ENCODE data around the gene PRDM2.

The PRDM2 gene

GRCh38 chr1:13804240-13804633 lies 104.2 kb downstream of the PRDM2 start:
- ChIA-PET CTCF (interaction anchor here (0.6 kb wide), 3 partner anchors 50 to 256 kb away, joined by 3 read pairs; no protein-coding TSS in a partner anchor), POLR2A (no interaction called here)
- TF ChIP-seq ARNT (IDR thresholded peaks at IDR 0.05) = no peak
- TF ChIP-seq TARDBP (IDR thresholded peaks at IDR 0.05) = no peak
- TF ChIP-seq FOXA1 (IDR thresholded peaks at IDR 0.05) = no peak
- no peak for TF ChIP-seq FOXM1 (IDR thresholded peaks at IDR 0.05; ENCODE audit: borderline replicate concordance)
- TF ChIP-seq HDGF (IDR thresholded peaks at IDR 0.05; ENCODE audit: borderline replicate concordance) = no peak
- TF ChIP-seq LEF1 (IDR thresholded peaks at IDR 0.05; ENCODE audit: borderline replicate concordance) = no peak
- no peak for TF ChIP-seq PKNOX1 (IDR thresholded peaks at IDR 0.05)
- no peak for TF ChIP-seq NFRKB (IDR thresholded peaks at IDR 0.05)
- DNase-seq (ENCODE audit: extremely low spot score) = no peak

GRCh38 chr1:13805431-13805830 lies 105.4 kb downstream of the PRDM2 start:
- DNase-seq (ENCODE audit: extremely low spot score) = no peak
- CTCF ChIA-PET = interaction anchor here (0.7 kb wide), 1 partner anchor 160 kb away, joined by 3 read pairs; no protein-coding TSS in a partner anchor
- no peak for TF ChIP-seq ELF4 (IDR thresholded peaks at IDR 0.05)
- TF ChIP-seq BHLHE40 (IDR thresholded peaks at IDR 0.05; ENCODE audit: borderline replicate concordance) = no peak
- no peak for TF ChIP-seq HDGF (IDR thresholded peaks at IDR 0.05; ENCODE audit: borderline replicate concordance)
- no peak for TF ChIP-seq PKNOX1 (IDR thresholded peaks at IDR 0.05)
- TF ChIP-seq CTBP1 (IDR thresholded peaks at IDR 0.05; ENCODE audit: borderline replicate concordance) = no peak
- no peak for TF ChIP-seq ARNT (IDR thresholded peaks at IDR 0.05)
- no peak for TF ChIP-seq NFRKB (IDR thresholded peaks at IDR 0.05)
- no peak for TF ChIP-seq SUZ12 (IDR thresholded peaks at IDR 0.05)
- no peak for TF ChIP-seq FOXK2 (IDR thresholded peaks at IDR 0.05)
- no peak for TF ChIP-seq FOXM1 (IDR thresholded peaks at IDR 0.05; ENCODE audit: borderline replicate concordance)
- no peak for TF ChIP-seq TARDBP (IDR thresholded peaks at IDR 0.05)
- TF ChIP-seq FOXA1 (IDR thresholded peaks at IDR 0.05) = no peak
- no peak for TF ChIP-seq L3MBTL2 (conservative IDR thresholded peaks at IDR 0.05)
- TF ChIP-seq SP1 (IDR thresholded peaks at IDR 0.05) = no peak
- no peak for TF ChIP-seq ZNF384 (IDR thresholded peaks at IDR 0.05)
- POLR2A ChIA-PET = no interaction called here

- ChIA-PET POLR2A (no interaction called here), CTCF (no interaction called here)
- no peak for DNase-seq (ENCODE audit: extremely low spot score)
- TF ChIP-seq ZNF384 (IDR thresholded peaks at IDR 0.05) (no peak), L3MBTL2 (conservative IDR thresholded peaks at IDR 0.05) (no peak), FOXM1 (IDR thresholded peaks at IDR 0.05; ENCODE audit: borderline replicate concordance) (no peak), HDGF (IDR thresholded peaks at IDR 0.05; ENCODE audit: borderline replicate concordance) (no peak), BHLHE40 (IDR thresholded peaks at IDR 0.05; ENCODE audit: borderline replicate concordance) (no peak), PKNOX1 (IDR thresholded peaks at IDR 0.05) (no peak), FOXA1 (IDR thresholded peaks at IDR 0.05) (no peak), LEF1 (IDR thresholded peaks at IDR 0.05; ENCODE audit: borderline replicate concordance) (no peak), FOXK2 (IDR thresholded peaks at IDR 0.05) (no peak), SUZ12 (IDR thresholded peaks at IDR 0.05) (no peak), CTBP1 (IDR thresholded peaks at IDR 0.05; ENCODE audit: borderline replicate concordance) (no peak), ELF4 (IDR thresholded peaks at IDR 0.05) (no peak), TARDBP (IDR thresholded peaks at IDR 0.05) (no peak), SP1 (IDR thresholded peaks at IDR 0.05) (no peak), NFRKB (IDR thresholded peaks at IDR 0.05) (no peak), ARNT (IDR thresholded peaks at IDR 0.05) (no peak)
Measured at GRCh38 chr1:13806108-13806507, 106.1 kb downstream of the PRDM2 start.

- CTCF ChIA-PET = interaction anchor here (0.6 kb wide), 1 partner anchor 115 kb away, joined by 3 read pairs; no protein-coding TSS in a partner anchor
- POLR2A ChIA-PET = no interaction called here
- DNase-seq (ENCODE audit: extremely low spot score) = peak; percentile 45
- TF ChIP-seq L3MBTL2 (conservative IDR thresholded peaks at IDR 0.05) (no peak), SUZ12 (IDR thresholded peaks at IDR 0.05) (no peak), LEF1 (IDR thresholded peaks at IDR 0.05; ENCODE audit: borderline replicate concordance) (no peak), ZNF384 (IDR thresholded peaks at IDR 0.05) (no peak), NFRKB (IDR thresholded peaks at IDR 0.05) (no peak), PKNOX1 (IDR thresholded peaks at IDR 0.05) (no peak)
Measured at GRCh38 chr1:13807209-13807608, 107.2 kb downstream of the PRDM2 start.

- ChIA-PET CTCF (no interaction called here), POLR2A (no interaction called here)
- TF ChIP-seq FOXM1 (IDR thresholded peaks at IDR 0.05; ENCODE audit: borderline replicate concordance) = no peak
- no peak for TF ChIP-seq L3MBTL2 (conservative IDR thresholded peaks at IDR 0.05)
- no peak for TF ChIP-seq LEF1 (IDR thresholded peaks at IDR 0.05; ENCODE audit: borderline replicate concordance)
- no peak for TF ChIP-seq FOXA1 (IDR thresholded peaks at IDR 0.05)
- TF ChIP-seq ELF4 (IDR thresholded peaks at IDR 0.05) = no peak
- no peak for DNase-seq (ENCODE audit: extremely low spot score)
Measured at GRCh38 chr1:13808729-13809131, 108.7 kb downstream of the PRDM2 start.

GRCh38 chr1:13809461-13810159 lies 109.6 kb downstream of the PRDM2 start:
- TF ChIP-seq ZNF384 (IDR thresholded peaks at IDR 0.05) = no peak
- no peak for TF ChIP-seq PKNOX1 (IDR thresholded peaks at IDR 0.05)
- TF ChIP-seq FOXA1 (IDR thresholded peaks at IDR 0.05) = no peak
- no peak for TF ChIP-seq FOXM1 (IDR thresholded peaks at IDR 0.05; ENCODE audit: borderline replicate concordance)
- TF ChIP-seq CTBP1 (IDR thresholded peaks at IDR 0.05; ENCODE audit: borderline replicate concordance) = no peak
- no peak for TF ChIP-seq L3MBTL2 (conservative IDR thresholded peaks at IDR 0.05)
- no peak for TF ChIP-seq ARNT (IDR thresholded peaks at IDR 0.05)
- TF ChIP-seq TARDBP (IDR thresholded peaks at IDR 0.05) = no peak
- TF ChIP-seq NFRKB (IDR thresholded peaks at IDR 0.05) = no peak
- no peak for TF ChIP-seq BHLHE40 (IDR thresholded peaks at IDR 0.05; ENCODE audit: borderline replicate concordance)
- TF ChIP-seq SUZ12 (IDR thresholded peaks at IDR 0.05) = no peak
- TF ChIP-seq FOXK2 (IDR thresholded peaks at IDR 0.05) = no peak
- no peak for TF ChIP-seq ELF4 (IDR thresholded peaks at IDR 0.05)
- no peak for TF ChIP-seq HDGF (IDR thresholded peaks at IDR 0.05; ENCODE audit: borderline replicate concordance)
- no peak for TF ChIP-seq LEF1 (IDR thresholded peaks at IDR 0.05; ENCODE audit: borderline replicate concordance)
- DNase-seq (ENCODE audit: extremely low spot score) = no peak
- POLR2A ChIA-PET = no interaction called here
- CTCF ChIA-PET = interaction anchor here (0.6 kb wide), 1 partner anchor 185 kb away, joined by 3 read pairs; no protein-coding TSS in a partner anchor
